H1 (cell line): ENCODE results near the gene CDC42. TPM values are rescaled to one million over a fixed set of nuclear protein-coding genes. Genes with fewer than 3 reads are reported as not detected.
A peak's percentile ranks its signal among the peaks of the same experiment; 100 is the strongest.

Experiments
- CTCF ChIA-PET: fragments of 300-600 bp; sonication (Branson Sonifier 250); formaldehyde crosslinking; loops from one replicate; lab custom pipeline; 2021; ENCODE audit not compliant: partially characterized antibody; lab: Charles Lee
- POLR2A ChIA-PET: fragments of 300-600 bp; sonication (Branson Sonifier 250); formaldehyde crosslinking; loops from one replicate; lab custom pipeline; 2021; ENCODE audit warnings: inconsistent platforms; ENCODE audit not compliant: partially characterized antibody; lab: Charles Lee
- DNase-seq, 2 experiments: peaks; one replicate each; pipeline versions ENCODE4 v3.0.0 to v3.0.0-alpha.2; 2010 to 2022; ENCODE audit warnings: low spot score in 2 of 2, low read depth in 1 of 2, mixed read lengths in 1 of 2
- FAIRE-seq: peaks from 2 replicates; lab custom pipeline; 2011; peaks lifted over from hg19 to GRCh38; lab: Jason Lieb, UNC
- H2AFZ ChIP-seq: 2 replicates; pipeline ENCODE4 v1.8.1; 2012; ENCODE audit warnings: low read length, inconsistent platforms
- H2AK5ac ChIP-seq: 2 replicates; pipeline ENCODE4 v1.6.1; 2013; ENCODE audit warnings: low read depth, low read length
- H2BK120ac ChIP-seq: replicated peaks from 2 replicates; pipeline ENCODE3; 2013; ENCODE audit warnings: low read depth, low read length, inconsistent platforms
- H2BK12ac ChIP-seq: 2 replicates; pipeline ENCODE4 v1.6.1; 2013; ENCODE audit warnings: low read depth, low read length
- H2BK15ac ChIP-seq: 2 replicates; pipeline ENCODE4 v1.6.1; 2013; ENCODE audit warnings: low read length
- H2BK20ac ChIP-seq: 2 replicates; pipeline ENCODE4 v1.6.1; 2013; ENCODE audit warnings: low read length
- H2BK5ac ChIP-seq: 2 replicates; pipeline ENCODE4 v1.6.1; 2013; ENCODE audit warnings: low read depth, low read length
- H3K14ac ChIP-seq: 2 replicates; pipeline ENCODE4 v1.6.1; 2013; ENCODE audit warnings: inconsistent platforms; ENCODE audit not compliant: insufficient read length
- H3K18ac ChIP-seq: 2 replicates; pipeline ENCODE4 v1.6.1; 2013; ENCODE audit warnings: low read length; ENCODE audit errors: extremely low read depth
- H3K23ac ChIP-seq: 2 replicates; pipeline ENCODE4 v1.6.1; 2013; ENCODE audit warnings: inconsistent platforms; ENCODE audit not compliant: insufficient read length
- H3K23me2 ChIP-seq: 2 replicates; pipeline ENCODE4 v1.6.1; 2013; ENCODE audit warnings: low read depth, low read length
- H3K27ac ChIP-seq: 2 replicates; pipeline ENCODE4 v1.6.1; 2011; ENCODE audit warnings: low read depth, low read length, inconsistent platforms
- H3K27me3 ChIP-seq, 4 experiments: replicated peaks in 1 of 4; 1 replicate in 1 of 4; 2 replicates in 3 of 4; pipeline versions ENCODE4 v1.6.1 to v1.8.1; 2011 to 2013; ENCODE audit warnings: low read length in 3 of 4, mild to moderate bottlenecking in 3 of 4, inconsistent platforms in 2 of 4, mixed read lengths in 2 of 4, moderate library complexity in 1 of 4; ENCODE audit not compliant: control insufficient read depth in 3 of 4, insufficient read depth in 3 of 4; ENCODE audit errors: extremely low read depth in 1 of 4
- H3K36me3 ChIP-seq, 4 experiments: 2 replicates each; pipeline versions ENCODE4 v1.6.1 to v1.8.1; 2011 to 2013; ENCODE audit warnings: mild to moderate bottlenecking in 4 of 4, low read length in 3 of 4, moderate library complexity in 2 of 4, control low read depth in 1 of 4, inconsistent platforms in 1 of 4; ENCODE audit not compliant: insufficient read depth in 4 of 4, control insufficient read depth in 2 of 4
- H3K4ac ChIP-seq: replicated peaks from 2 replicates; pipeline ENCODE3; 2013; ENCODE audit warnings: low read length, low read depth, mixed read lengths, inconsistent platforms; ENCODE audit not compliant: insufficient read length
- H3K4me1 ChIP-seq, 4 experiments: replicated peaks in 1 of 4; 1 replicate in 1 of 4; 2 replicates in 3 of 4; pipeline versions ENCODE4 v1.6.1 to v1.8.1; 2011 to 2013; ENCODE audit warnings: low read length in 3 of 4, inconsistent platforms in 2 of 4, mixed read lengths in 1 of 4; ENCODE audit not compliant: insufficient read depth in 4 of 4, control insufficient read depth in 3 of 4
- H3K4me2 ChIP-seq, 2 experiments: 2 replicates each; pipeline versions ENCODE4 v1.6.1 to v1.8.1; 2011 to 2013; ENCODE audit warnings: low read depth in 2 of 2, low read length in 2 of 2, control low read depth in 1 of 2, inconsistent platforms in 1 of 2, mild to moderate bottlenecking in 1 of 2; ENCODE audit not compliant: insufficient read depth in 1 of 2
- H3K4me3 ChIP-seq, 4 experiments: fragments of 200-600, 300-600 bp in 1 of 4; sonication (generic), shearing (Covaris generic), sonication (Bioruptor Twin) in 1 of 4; 2 replicates each; pipeline versions ENCODE4 v1.5.1 to v1.8.1; 2011 to 2016; ENCODE audit warnings: low read length in 4 of 4, low read depth in 3 of 4, control low read depth in 2 of 4, inconsistent platforms in 2 of 4, mild to moderate bottlenecking in 2 of 4, mixed read lengths in 1 of 4, moderate library complexity in 1 of 4; ENCODE audit not compliant: insufficient read depth in 2 of 4; ENCODE audit errors: extremely low read depth in 1 of 4
- H3K56ac ChIP-seq: replicated peaks from 2 replicates; pipeline ENCODE3; 2013; ENCODE audit warnings: low read depth, mild to moderate bottlenecking, mixed read lengths, low read length, inconsistent platforms; ENCODE audit not compliant: insufficient read length
- H3K79me1 ChIP-seq: 2 replicates; pipeline ENCODE4 v1.6.1; 2013; ENCODE audit warnings: low read depth, low read length, control low read depth
- H3K79me2 ChIP-seq, 2 experiments: 2 replicates each; pipeline versions ENCODE4 v1.6.1 to v1.8.1; 2012 to 2013; ENCODE audit warnings: low read length in 2 of 2, mild to moderate bottlenecking in 2 of 2, inconsistent platforms in 1 of 2; ENCODE audit not compliant: insufficient read depth in 2 of 2, control insufficient read depth in 1 of 2
- H3K9ac ChIP-seq, 4 experiments: replicated peaks in 1 of 4; 1 replicate in 1 of 4; 2 replicates in 3 of 4; pipeline versions ENCODE4 v1.6.1 to v1.8.1; 2011 to 2013; ENCODE audit warnings: low read depth in 3 of 4, low read length in 3 of 4, control low read depth in 2 of 4, mild to moderate bottlenecking in 2 of 4, moderate library complexity in 2 of 4, inconsistent platforms in 1 of 4; ENCODE audit errors: extremely low read depth in 1 of 4
- H3K9me3 ChIP-seq, 2 experiments: 2 replicates each; pipeline versions ENCODE4 v1.6.1 to v1.8.1; 2012 to 2013; ENCODE audit warnings: mild to moderate bottlenecking in 2 of 2, moderate library complexity in 2 of 2, control low read depth in 1 of 2, inconsistent platforms in 1 of 2, low read depth in 1 of 2, low read length in 1 of 2, mixed read lengths in 1 of 2; ENCODE audit not compliant: insufficient read depth in 2 of 2
- H4K20me1 ChIP-seq, 2 experiments: replicated peaks in 1 of 2; 2 replicates each; pipeline versions ENCODE3 to v1.8.1; 2011 to 2013; ENCODE audit warnings: inconsistent platforms in 2 of 2, low read length in 2 of 2, mild to moderate bottlenecking in 1 of 2; ENCODE audit not compliant: insufficient read depth in 2 of 2, control insufficient read depth in 1 of 2
- H4K5ac ChIP-seq: 2 replicates; pipeline ENCODE4 v1.6.1; 2013; ENCODE audit warnings: low read length, low read depth, mixed read lengths, inconsistent platforms; ENCODE audit not compliant: insufficient read length
- H4K8ac ChIP-seq: 2 replicates; pipeline ENCODE4 v1.8.0; 2013; ENCODE audit warnings: mild to moderate bottlenecking, moderate library complexity, low read length, inconsistent platforms; ENCODE audit not compliant: insufficient read depth; ENCODE audit errors: extremely low read depth
- H4K91ac ChIP-seq: replicated peaks from 2 replicates; pipeline ENCODE3; 2013; ENCODE audit warnings: low read length, mixed read lengths, inconsistent platforms; ENCODE audit not compliant: insufficient read length
- EP300 ChIP-seq, 2 experiments: IDR thresholded peaks; 1 replicate in 1 of 2; 2 replicates in 1 of 2; pipeline ENCODE4 v1.6.1; 2011 to 2012; ENCODE audit warnings: low read depth in 2 of 2, low read length in 2 of 2, mild to moderate bottlenecking in 2 of 2, borderline replicate concordance in 1 of 2, inconsistent platforms in 1 of 2, moderate library complexity in 1 of 2
- FOSL1 ChIP-seq: IDR thresholded peaks from 2 replicates; pipeline ENCODE4 v1.6.1; 2011; ENCODE audit warnings: mild to moderate bottlenecking, low read depth, low read length, moderate library complexity; ENCODE audit not compliant: insufficient read depth
- JUND ChIP-seq: IDR thresholded peaks from 2 replicates; pipeline ENCODE4 v1.6.1; 2011; ENCODE audit warnings: mild to moderate bottlenecking, improper control_type of control experiment, low read length
- KDM5A ChIP-seq: fragments of 200-600 bp; IDR thresholded peaks from 2 replicates; pipeline ENCODE4 v1.7.1; 2012; ENCODE audit warnings: mild to moderate bottlenecking, low read length, inconsistent platforms, mixed read lengths
- MAFK ChIP-seq: IDR thresholded peaks from 2 replicates; pipeline ENCODE4 v1.6.1; 2012; ENCODE audit warnings: low read depth, mild to moderate bottlenecking, improper control_type of control experiment, low read length
- MAX ChIP-seq: IDR thresholded peaks from 2 replicates; pipeline ENCODE4 v1.6.1; 2012; ENCODE audit warnings: inconsistent platforms
- POLR2A ChIP-seq, 2 experiments: IDR thresholded peaks; 1 replicate in 1 of 2; 2 replicates in 1 of 2; pipeline ENCODE4 v1.6.1; 2011; ENCODE audit warnings: low read depth in 2 of 2, low read length in 2 of 2, mild to moderate bottlenecking in 2 of 2; ENCODE audit errors: control extremely low read depth in 1 of 2
- TAF1 ChIP-seq: IDR thresholded peaks from 2 replicates; pipeline ENCODE4 v1.6.1; 2011; ENCODE audit warnings: mild to moderate bottlenecking, low read depth, low read length
- TEAD4 ChIP-seq: IDR thresholded peaks from 2 replicates; pipeline ENCODE4 v1.6.1; 2012; ENCODE audit warnings: low read depth, low read length, inconsistent platforms, mixed read lengths
- USF2 ChIP-seq: IDR thresholded peaks from 2 replicates; pipeline ENCODE4 v1.6.1; 2011; ENCODE audit warnings: low read length, improper control_type of control experiment
- WGBS, 2 experiments: shearing (Covaris generic) in 1 of 2; methylation state at CpG; one replicate each; pipeline versions ENCODE4 v1.1.6 to v1.1.7; 2013 to 2015; ENCODE audit warnings: low lambda C conversion rate in 2 of 2, mixed read lengths in 2 of 2, inconsistent platforms in 1 of 2, low coverage in 1 of 2, missing lambda C conversion rate in 1 of 2; ENCODE audit not compliant: insufficient replicate concordance in 2 of 2, insufficient coverage in 1 of 2, insufficient read length in 1 of 2; ENCODE audit errors: extremely low coverage in 1 of 2, missing lambda C conversion rate in 1 of 2; 5-methylcytosine and 5-hydroxymethylcytosine counted together
- polyA plus RNA-seq, 7 experiments: library from polyadenylated mRNA; depleted of rRNA in 3 of 7; stranded (reverse) in 5 of 7; unstranded in 2 of 7; fragments of >200 nt in 5 of 7; fragments of 200-250 nt in 2 of 7; gene quantifications; 1 replicate in 5 of 7; 2 replicates in 1 of 7; 4 replicates in 1 of 7; pipeline versions ENCODE4 v1.2.1 to v1.2.3, GENCODE V29; 2011 to 2013; ENCODE audit warnings: missing spikeins in 2 of 7, mixed read lengths in 2 of 7
- total RNA-seq: library from RNA; stranded (reverse); fragmentation: NEBNext Ultra II Directional; extraction: Animal tissue kit (Norgen Biotek cat#: 25700); gene quantifications from 2 replicates; pipeline ENCODE4 v1.2.1, GENCODE V29; 2021

CDC42 gene
- total and polyA plus RNA-seq, 2 of the 8 experiments (the other 6 are each of a cell fraction or from before 2014, with no cell fraction given), result 110 to 179 TPM

- Histone ChIP-seq H2AFZ (no peak overlapping the region), H4K91ac (peak overlapping the region; percentile 20), H3K14ac (no peak overlapping the region), H2AK5ac (no peak overlapping the region; the same call in 1 of the 2 replicates), H3K36me3 (no peaks in the 10 kb centered on the region; a peak in 1 of 8 replicates), H3K9me3 (no peaks in the 10 kb centered on the region), H3K27ac (no peak overlapping the region), H3K4ac (no peak overlapping the region), H3K23me2 (no peaks in the 10 kb centered on the region), H2BK20ac (no peak overlapping the region), H3K79me1 (no peaks in the 10 kb centered on the region), H3K4me3 (no peak overlapping the region), H3K27me3 (0 out of 7 replicates have a peak, but pooled peaks cover 0 to 2% (median 0%) of the 10 kb centered on the region in 4 experiments), H2BK12ac (0 out of 2 replicates have a peak overlapping the region, but pooled peaks have one; percentile 60), H2BK120ac (no peak overlapping the region), H3K9ac (no peak overlapping the region), H4K5ac (no peak overlapping the region), H3K4me1 (peaks cover 4 to 34% (median 23%) of the 10 kb centered on the region in 4 experiments), H3K23ac (no peak overlapping the region), H2BK5ac (no peak overlapping the region; the same call in 1 of the 2 replicates), H4K20me1 (peaks cover 0 to 2% of the 10 kb centered on the region in 2 experiments), H4K8ac (no peak overlapping the region; the same call in 1 of the 2 replicates), H3K4me2 (peak overlapping the region; percentile 8 to 41; a peak in 1 of 4 replicates), H2BK15ac (no peak overlapping the region), H3K79me2 (no peaks in the 10 kb centered on the region), H3K56ac (no peak overlapping the region), H3K18ac (0 out of 2 replicates have a peak overlapping the region, but pooled peaks have one; percentile 38)
- CTCF ChIA-PET, result interaction anchor here (0.5 to 13.1 kb wide), 21 partner anchors 8 to 287 kb away, joined by 3 to 149 read pairs (median 7); partner anchors contain the start of gene WNT4
- 71% methylated on average over 14 of the region's 16 CpGs; no CpG with 5 or more reads in 1 of the 2 experiments for WGBS, 2 experiments
- POLR2A ChIA-PET, result no interaction called here
- no peak for FAIRE-seq
- DNase-seq, result peak in 1 of 2 experiments; percentile 57
- TF ChIP-seq MAX, result no peak
- TF ChIP-seq FOSL1, result no peak
- no peak for TF ChIP-seq TEAD4
- no peak for TF ChIP-seq MAFK
- TF ChIP-seq POLR2A (IDR thresholded peaks at IDR 0.05; ENCODE audit: control extremely low read depth in 1 of 2, low read depth in 2 of 2, low read length in 2 of 2), result no peak
- no peak for TF ChIP-seq USF2
- TF ChIP-seq JUND, result no peak
- no peak for TF ChIP-seq EP300 (IDR thresholded peaks at IDR 0.05; ENCODE audit: borderline replicate concordance in 1 of 2, low read depth in 2 of 2, low read length in 2 of 2)
- TF ChIP-seq KDM5A, result no peak
- TF ChIP-seq TAF1, result no peak
Measured at GRCh38 chr1:22133247-22133930, 80.9 kb downstream of the CDC42 start.
